ENCODE measurements around the gene PPOX.

The PPOX gene

GRCh38 chr1:161153682-161154337 lies 12.4 kb upstream of the PPOX start, which contains the start of gene UFC1:
Gene UFC1, plus strand, starts transcription at chr1:161153978. Its CDS starts 20 bp downstream, at chr1:161153998.
- DNase-seq, result peak; percentile 90

- DNase-seq, result no peak
Measured at GRCh38 chr1:161157867-161158266, 8.4 kb upstream of the PPOX start.

- DNase-seq, result no peak
Measured at GRCh38 chr1:161158316-161159010, 7.8 kb upstream of the PPOX start.

GRCh38 chr1:161159087-161159912 lies 6.9 kb upstream of the PPOX start, which contains the start of gene USP21:
Gene USP21, plus strand, starts transcription at chr1:161159500. Its CDS starts 1,141 bp downstream, at chr1:161160641.
- DNase-seq, result peak; percentile 96

GRCh38 chr1:161159913-161160243 lies 6.3 kb upstream of the PPOX start:
- DNase-seq, result no peak

GRCh38 chr1:161160671-161161145 lies 5.5 kb upstream of the PPOX start:
- DNase-seq, result no peak

- DNase-seq, result no peak
Measured at GRCh38 chr1:161161652-161162051, 4.6 kb upstream of the PPOX start.

GRCh38 chr1:161162052-161162451 lies 4.2 kb upstream of the PPOX start:
- DNase-seq, result no peak

GRCh38 chr1:161162806-161163205 lies 3.4 kb upstream of the PPOX start:
- no peak for DNase-seq

GRCh38 chr1:161163793-161164192 lies 2.4 kb upstream of the PPOX start:
- no peak for DNase-seq

- DNase-seq, result peak; percentile 20
Measured at GRCh38 chr1:161164901-161165610, 1.2 kb upstream of the PPOX start.

GRCh38 chr1:161166669-161167548 lies 683 bp downstream of the PPOX start:
- peak; percentile 18 for DNase-seq

- no peak for DNase-seq
Measured at GRCh38 chr1:161168906-161169305, 2.7 kb downstream of the PPOX start.

GRCh38 chr1:161171191-161171590 lies 5.0 kb downstream of the PPOX start:
- no peak for DNase-seq

GRCh38 chr1:161171696-161172095 lies 5.5 kb downstream of the PPOX start:
- no peak for DNase-seq

- no peak for DNase-seq
Measured at GRCh38 chr1:161172349-161172748, 6.1 kb downstream of the PPOX start.

GRCh38 chr1:161172776-161173376 lies 6.7 kb downstream of the PPOX start:
- DNase-seq, result no peak

- DNase-seq, result no peak
Measured at GRCh38 chr1:161173711-161174110, 7.5 kb downstream of the PPOX start.

GRCh38 chr1:161174911-161175310 lies 8.7 kb downstream of the PPOX start:
- DNase-seq, result peak; percentile 14

GRCh38 chr1:161175771-161176453 lies 9.7 kb downstream of the PPOX start:
- peak; percentile 13 for DNase-seq
